C4-2B (cell line): ENCODE data around the gene NXPE1.

Experiments
- H3K27ac ChIP-seq: fragments of 450-650 bp; 2 replicates; pipeline ENCODE4 v1.5.1; 2017
- ZFX ChIP-seq: fragments of 450-650 bp; IDR thresholded peaks from 2 replicates; pipeline ENCODE4 v1.6.1; 2017
- TF ChIP-seq, protein P1 (sequence below): fragments of 450-650 bp; conservative IDR thresholded peaks from 2 replicates; pipeline ENCODE4 v1.5.1; 2017; ENCODE audit warnings: mild to moderate bottlenecking

The NXPE1 gene

DNA sequence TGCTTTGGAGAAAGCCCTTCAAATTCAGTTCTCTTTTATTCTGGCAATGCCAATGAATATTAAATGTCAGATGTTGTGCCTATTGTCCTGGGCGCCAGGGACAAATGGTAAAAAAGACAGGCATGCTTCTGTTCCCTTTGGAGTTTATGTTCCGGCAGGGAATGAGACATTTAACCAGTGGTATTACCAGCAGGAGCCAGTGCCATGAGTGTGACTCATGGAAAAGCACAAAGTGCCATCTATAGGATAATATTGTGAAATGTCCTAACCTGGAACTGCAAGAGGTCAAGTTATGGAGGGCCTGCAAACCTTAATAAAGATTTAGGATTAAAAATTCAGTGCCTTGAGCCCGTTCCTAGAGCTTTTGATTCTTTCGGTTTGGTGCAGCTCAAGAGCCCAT, 80.9 kb downstream of the NXPE1 start:
- H3K27ac ChIP-seq = peak overlapping the region; percentile 57; the same call in 1 of the 2 replicates
- TF ChIP-seq, protein P1, sequence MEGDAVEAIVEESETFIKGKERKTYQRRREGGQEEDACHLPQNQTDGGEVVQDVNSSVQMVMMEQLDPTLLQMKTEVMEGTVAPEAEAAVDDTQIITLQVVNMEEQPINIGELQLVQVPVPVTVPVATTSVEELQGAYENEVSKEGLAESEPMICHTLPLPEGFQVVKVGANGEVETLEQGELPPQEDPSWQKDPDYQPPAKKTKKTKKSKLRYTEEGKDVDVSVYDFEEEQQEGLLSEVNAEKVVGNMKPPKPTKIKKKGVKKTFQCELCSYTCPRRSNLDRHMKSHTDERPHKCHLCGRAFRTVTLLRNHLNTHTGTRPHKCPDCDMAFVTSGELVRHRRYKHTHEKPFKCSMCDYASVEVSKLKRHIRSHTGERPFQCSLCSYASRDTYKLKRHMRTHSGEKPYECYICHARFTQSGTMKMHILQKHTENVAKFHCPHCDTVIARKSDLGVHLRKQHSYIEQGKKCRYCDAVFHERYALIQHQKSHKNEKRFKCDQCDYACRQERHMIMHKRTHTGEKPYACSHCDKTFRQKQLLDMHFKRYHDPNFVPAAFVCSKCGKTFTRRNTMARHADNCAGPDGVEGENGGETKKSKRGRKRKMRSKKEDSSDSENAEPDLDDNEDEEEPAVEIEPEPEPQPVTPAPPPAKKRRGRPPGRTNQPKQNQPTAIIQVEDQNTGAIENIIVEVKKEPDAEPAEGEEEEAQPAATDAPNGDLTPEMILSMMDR = peak; percentile 48
- no peak for TF ChIP-seq ZFX

DNA sequence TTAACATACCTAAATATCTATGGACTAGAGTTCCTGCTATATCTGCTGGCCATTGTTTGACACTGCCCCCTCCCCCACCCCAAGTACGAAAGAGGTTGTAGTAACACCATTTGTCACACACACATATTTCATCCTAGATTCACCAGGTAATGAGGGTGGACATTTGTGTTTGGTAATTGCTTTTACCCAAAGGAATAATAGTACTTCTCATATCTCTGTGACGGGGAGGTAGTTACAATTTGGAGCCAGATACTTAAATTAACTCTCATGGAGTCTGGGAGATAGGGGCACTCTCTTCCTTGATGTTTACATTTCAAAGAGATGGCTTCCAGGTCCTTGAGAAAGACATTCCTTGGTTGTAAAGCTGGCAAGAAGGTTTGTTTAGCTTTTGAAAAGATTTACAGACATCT, 81.7 kb downstream of the NXPE1 start:
- no peak for TF ChIP-seq ZFX
- TF ChIP-seq, protein P1 = no peak

GRCh38 chr11:114472661-114473060, 87.0 kb downstream of the NXPE1 start:
- no peak for TF ChIP-seq ZFX
- TF ChIP-seq, protein P1 = no peak

More for the DNA sequence above, 81.7 kb downstream of the NXPE1 start:
- H3K27ac ChIP-seq = no peak overlapping the region

More at GRCh38 chr11:114472661-114473060, 87.0 kb downstream of the NXPE1 start:
- H3K27ac ChIP-seq = no peak overlapping the region
